ENCODE results near the gene BCL11A. TPM values are rescaled to one million over a fixed set of nuclear protein-coding genes. Genes with fewer than 3 reads are reported as not detected.

The BCL11A gene
- total RNA-seq, 1 experiment from 2014 or later, result 91.4 TPM

DNA sequence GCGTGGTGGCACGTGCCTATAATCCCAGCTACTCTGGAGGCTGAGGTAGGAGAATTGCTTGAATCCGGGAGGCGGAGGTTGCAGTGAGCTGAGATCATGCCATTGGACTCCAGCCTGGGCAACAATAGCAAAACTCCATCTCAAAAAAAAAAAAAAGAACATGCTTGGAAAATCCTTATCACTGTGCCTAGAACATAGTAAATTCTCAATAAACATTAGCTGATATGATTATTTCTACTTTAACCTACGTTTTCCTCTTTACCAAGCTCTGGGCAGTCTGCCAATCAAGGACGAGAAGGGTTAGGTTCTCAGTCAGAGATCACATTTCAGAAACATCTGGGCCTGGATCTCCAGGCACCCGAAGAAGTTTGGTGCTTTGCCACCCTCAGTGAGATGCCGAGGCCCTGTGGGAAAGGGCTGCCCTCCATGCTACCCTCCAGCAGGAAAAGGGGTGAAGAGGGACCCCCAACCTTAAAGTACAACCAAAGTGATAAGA lies 107.7 kb downstream of the BCL11A start:
- H3K4me1 ChIP-seq (ENCODE audit: insufficient read depth, low read length), result no peaks in the 10 kb centered on the region
- no peak overlapping the region for H3K4ac ChIP-seq (ENCODE audit: low read depth, low read length)
- no peak for DNase-seq
- no peak overlapping the region for H3K14ac ChIP-seq (ENCODE audit: insufficient read depth, low read length)
- no peak overlapping the region for H4K5ac ChIP-seq (ENCODE audit: insufficient read length, low read depth, low read length)
- no CpG with 5 or more reads among the region's 8 CpGs for WGBS (ENCODE audit: extremely low coverage, insufficient read length, low lambda C conversion rate)
- H3K27ac ChIP-seq (ENCODE audit: insufficient read length, low read depth, low read length), result no peak overlapping the region
- H3K9ac ChIP-seq (ENCODE audit: extremely low read depth, insufficient read length, low read length), result no peak overlapping the region
- no peaks in the 10 kb centered on the region for H3K9me3 ChIP-seq (ENCODE audit: control insufficient read depth, low read depth, low read length)
- H2BK12ac ChIP-seq (ENCODE audit: insufficient read length, low read depth, low read length), result no peak overlapping the region
- H3K23me2 ChIP-seq (ENCODE audit: insufficient read length, low read depth, low read length, poor library complexity, severe bottlenecking), result no peaks in the 10 kb centered on the region
- H4K8ac ChIP-seq (replicated peaks; ENCODE audit: insufficient read length, low read depth, low read length), result no peak overlapping the region
- H4K20me1 ChIP-seq (ENCODE audit: control insufficient read depth, insufficient read depth, insufficient read length), result no peaks in the 10 kb centered on the region
- Mint-ChIP-seq H3K27me3 (ENCODE audit: low read depth) (peaks cover 3% of the 10 kb centered on the region; the same call in 1 of the 2 replicates), H3K4me3 (no peak overlapping the region), H3K36me3 (ENCODE audit: insufficient read depth in 1 of 3, low read depth in 3 of 3) (no peaks in the 10 kb centered on the region), H3K4me1 (peaks cover 20 to 29% of the 10 kb centered on the region in 2 experiments), H3K27ac (no peak overlapping the region), H3K9me3 (no peaks in the 10 kb centered on the region)
- no peak overlapping the region for H2BK5ac ChIP-seq (ENCODE audit: insufficient read length, low read length)
- H3K27me3 ChIP-seq (ENCODE audit: insufficient read depth, low read length), result no peaks in the 10 kb centered on the region
- H3K56ac ChIP-seq (ENCODE audit: insufficient read length, low read depth, low read length), result no peak overlapping the region
- H3K4me2 ChIP-seq (ENCODE audit: insufficient read depth, insufficient read length, low read length), result no peak overlapping the region
- H2AK5ac ChIP-seq (ENCODE audit: insufficient read length, low read length), result no peak overlapping the region
- TF ChIP-seq, protein P1, sequence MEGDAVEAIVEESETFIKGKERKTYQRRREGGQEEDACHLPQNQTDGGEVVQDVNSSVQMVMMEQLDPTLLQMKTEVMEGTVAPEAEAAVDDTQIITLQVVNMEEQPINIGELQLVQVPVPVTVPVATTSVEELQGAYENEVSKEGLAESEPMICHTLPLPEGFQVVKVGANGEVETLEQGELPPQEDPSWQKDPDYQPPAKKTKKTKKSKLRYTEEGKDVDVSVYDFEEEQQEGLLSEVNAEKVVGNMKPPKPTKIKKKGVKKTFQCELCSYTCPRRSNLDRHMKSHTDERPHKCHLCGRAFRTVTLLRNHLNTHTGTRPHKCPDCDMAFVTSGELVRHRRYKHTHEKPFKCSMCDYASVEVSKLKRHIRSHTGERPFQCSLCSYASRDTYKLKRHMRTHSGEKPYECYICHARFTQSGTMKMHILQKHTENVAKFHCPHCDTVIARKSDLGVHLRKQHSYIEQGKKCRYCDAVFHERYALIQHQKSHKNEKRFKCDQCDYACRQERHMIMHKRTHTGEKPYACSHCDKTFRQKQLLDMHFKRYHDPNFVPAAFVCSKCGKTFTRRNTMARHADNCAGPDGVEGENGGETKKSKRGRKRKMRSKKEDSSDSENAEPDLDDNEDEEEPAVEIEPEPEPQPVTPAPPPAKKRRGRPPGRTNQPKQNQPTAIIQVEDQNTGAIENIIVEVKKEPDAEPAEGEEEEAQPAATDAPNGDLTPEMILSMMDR (conservative IDR thresholded peaks at IDR 0.05), result no peak
- no peaks in the 10 kb centered on the region for H3K79me1 ChIP-seq (ENCODE audit: insufficient read depth, low read depth, low read length, poor library complexity, severe bottlenecking)
- H4K91ac ChIP-seq (ENCODE audit: insufficient read length, low read depth, low read length), result no peak overlapping the region
- no peak overlapping the region for H2BK15ac ChIP-seq (ENCODE audit: low read depth, low read length)
- no peak overlapping the region for H3T11ph ChIP-seq (ENCODE audit: low read length)
- no peak overlapping the region for H2AFZ ChIP-seq (ENCODE audit: low read length)
- no peak overlapping the region for H3K23ac ChIP-seq (ENCODE audit: insufficient read length, low read depth, low read length)
- no peaks in the 10 kb centered on the region; the same call in 1 of the 2 replicates for H3K79me2 ChIP-seq (ENCODE audit: insufficient read depth, low read length)
- H2BK120ac ChIP-seq (ENCODE audit: low read depth, low read length, poor library complexity, severe bottlenecking), result no peak overlapping the region
- H3K18ac ChIP-seq (ENCODE audit: insufficient read length, low read depth, low read length), result no peak overlapping the region
- no peak overlapping the region for H2BK20ac ChIP-seq (ENCODE audit: low read depth, low read length, poor library complexity, severe bottlenecking)
